Nephron progenitor cell (in vitro differentiated cells): ENCODE results near the gene ADH1B.
"Not testable (repeated sequence)": the region's sequence is repeated elsewhere in the genome, so short reads cannot be mapped to it uniquely, and the experiment has no call there.

Experiments used
- DNase-seq: peaks from one replicate; pipeline ENCODE4 v3.0.0; 2021
- H3K27ac Mint-ChIP-seq: 2 replicates; pipeline ENCODE4 v1.8.0; 2021; ENCODE audit warnings: mild to moderate bottlenecking, moderate library complexity, mixed read lengths
- H3K27me3 Mint-ChIP-seq: 2 replicates; pipeline ENCODE4 v1.8.0; 2021; ENCODE audit warnings: mild to moderate bottlenecking, low read depth, mixed read lengths; ENCODE audit not compliant: poor library complexity
- H3K36me3 Mint-ChIP-seq: 2 replicates; pipeline ENCODE4 v1.8.0; 2021; ENCODE audit warnings: low read depth, mixed read lengths
- H3K4me1 Mint-ChIP-seq: 2 replicates; pipeline ENCODE4 v1.8.0; 2021; ENCODE audit warnings: mixed read lengths
- H3K4me3 Mint-ChIP-seq: 2 replicates; pipeline ENCODE4 v1.8.0; 2021; ENCODE audit warnings: mild to moderate bottlenecking, moderate library complexity, mixed read lengths
- H3K9me3 Mint-ChIP-seq: 2 replicates; pipeline ENCODE4 v1.8.0; 2021; ENCODE audit warnings: mild to moderate bottlenecking, moderate library complexity, mixed read lengths
- TF ChIP-seq, protein P1 (sequence below): fragments of 200-600 bp; sonication (generic); IDR thresholded peaks from 2 replicates; pipeline ENCODE4 v1.5.0; 2021; ENCODE audit warnings: antibody characterized with exemption

The ADH1B gene

DNA sequence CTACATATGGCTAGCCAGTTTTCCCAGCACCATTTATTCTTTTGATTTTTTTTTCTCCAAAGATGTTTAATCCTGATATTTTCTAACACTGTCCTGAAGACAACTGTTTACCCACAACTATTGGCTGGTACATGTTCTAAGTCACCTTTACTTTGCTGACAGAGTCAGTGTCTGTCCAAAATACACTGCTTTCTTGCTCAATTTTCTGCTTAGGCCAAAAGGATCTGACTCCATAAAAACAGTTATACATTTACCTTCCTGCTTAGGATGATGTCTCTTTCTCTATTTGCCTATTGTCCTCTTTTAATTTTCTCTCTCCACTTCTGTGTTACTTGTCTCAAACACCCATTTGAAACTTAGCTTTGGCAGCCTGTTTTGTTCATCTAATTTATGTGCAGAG is 28.1 kb upstream of the ADH1B start:
- peaks cover 8% of the 10 kb centered on the region for H3K9me3 Mint-ChIP-seq
- no peak overlapping the region for H3K4me3 Mint-ChIP-seq
- peaks cover 6% of the 10 kb centered on the region for H3K4me1 Mint-ChIP-seq
- TF ChIP-seq, protein P1, sequence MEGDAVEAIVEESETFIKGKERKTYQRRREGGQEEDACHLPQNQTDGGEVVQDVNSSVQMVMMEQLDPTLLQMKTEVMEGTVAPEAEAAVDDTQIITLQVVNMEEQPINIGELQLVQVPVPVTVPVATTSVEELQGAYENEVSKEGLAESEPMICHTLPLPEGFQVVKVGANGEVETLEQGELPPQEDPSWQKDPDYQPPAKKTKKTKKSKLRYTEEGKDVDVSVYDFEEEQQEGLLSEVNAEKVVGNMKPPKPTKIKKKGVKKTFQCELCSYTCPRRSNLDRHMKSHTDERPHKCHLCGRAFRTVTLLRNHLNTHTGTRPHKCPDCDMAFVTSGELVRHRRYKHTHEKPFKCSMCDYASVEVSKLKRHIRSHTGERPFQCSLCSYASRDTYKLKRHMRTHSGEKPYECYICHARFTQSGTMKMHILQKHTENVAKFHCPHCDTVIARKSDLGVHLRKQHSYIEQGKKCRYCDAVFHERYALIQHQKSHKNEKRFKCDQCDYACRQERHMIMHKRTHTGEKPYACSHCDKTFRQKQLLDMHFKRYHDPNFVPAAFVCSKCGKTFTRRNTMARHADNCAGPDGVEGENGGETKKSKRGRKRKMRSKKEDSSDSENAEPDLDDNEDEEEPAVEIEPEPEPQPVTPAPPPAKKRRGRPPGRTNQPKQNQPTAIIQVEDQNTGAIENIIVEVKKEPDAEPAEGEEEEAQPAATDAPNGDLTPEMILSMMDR = no peak
- H3K36me3 Mint-ChIP-seq = no peaks in the 10 kb centered on the region
- H3K27ac Mint-ChIP-seq = no peak overlapping the region
- H3K27me3 Mint-ChIP-seq = peaks cover 3% of the 10 kb centered on the region
- DNase-seq = no peak

DNA sequence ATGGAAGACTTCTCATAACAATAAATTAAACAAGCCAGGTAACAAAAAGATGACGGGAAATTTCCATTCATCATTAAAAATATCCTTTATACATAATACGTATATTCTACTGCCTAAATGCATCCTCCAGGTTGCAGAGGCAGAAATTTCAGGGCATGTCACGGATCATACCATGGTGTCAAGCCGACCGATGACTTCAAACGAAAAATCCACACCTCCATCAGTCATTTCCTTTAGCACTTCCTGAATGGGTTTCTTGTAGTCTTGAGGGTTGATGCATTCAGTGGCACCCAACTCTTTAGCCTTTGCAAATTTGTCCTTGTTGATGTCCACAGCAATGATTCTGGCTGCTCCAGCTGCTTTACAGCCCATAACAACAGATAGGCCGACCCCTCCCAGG is 21.4 kb upstream of the ADH1B start:
- H3K27me3 Mint-ChIP-seq, H3K4me3 Mint-ChIP-seq, H3K27ac Mint-ChIP-seq, H3K4me1 Mint-ChIP-seq, H3K36me3 Mint-ChIP-seq, H3K9me3 Mint-ChIP-seq, DNase-seq: not testable (repeated sequence)

DNA sequence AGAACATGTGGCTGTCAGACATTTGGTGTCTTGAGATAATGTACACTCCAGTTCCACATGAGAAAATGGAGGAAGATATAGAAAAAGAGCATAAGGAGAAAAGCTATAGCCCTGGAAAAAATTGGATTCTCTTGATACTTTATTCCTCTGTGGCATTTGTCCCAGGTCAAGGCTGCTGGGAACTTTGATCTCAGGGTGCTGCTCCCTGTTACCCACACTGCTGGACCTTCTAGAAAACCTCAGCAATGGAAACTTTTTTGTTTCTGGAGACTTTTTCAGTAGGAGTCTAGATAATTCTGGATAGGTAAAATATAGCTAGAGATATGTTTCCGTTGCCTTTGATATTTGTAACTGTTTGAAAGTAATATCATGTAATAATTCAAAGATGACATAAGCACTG is 20.2 kb upstream of the ADH1B start:
- Mint-ChIP-seq H3K36me3 (no peaks in the 10 kb centered on the region), H3K9me3 (no peaks in the 10 kb centered on the region), H3K27me3 (peaks cover 9% of the 10 kb centered on the region), H3K4me3 (no peak overlapping the region), H3K27ac (no peak overlapping the region), H3K4me1 (no peaks in the 10 kb centered on the region)
- no peak for DNase-seq
- TF ChIP-seq, protein P1 = no peak

DNA sequence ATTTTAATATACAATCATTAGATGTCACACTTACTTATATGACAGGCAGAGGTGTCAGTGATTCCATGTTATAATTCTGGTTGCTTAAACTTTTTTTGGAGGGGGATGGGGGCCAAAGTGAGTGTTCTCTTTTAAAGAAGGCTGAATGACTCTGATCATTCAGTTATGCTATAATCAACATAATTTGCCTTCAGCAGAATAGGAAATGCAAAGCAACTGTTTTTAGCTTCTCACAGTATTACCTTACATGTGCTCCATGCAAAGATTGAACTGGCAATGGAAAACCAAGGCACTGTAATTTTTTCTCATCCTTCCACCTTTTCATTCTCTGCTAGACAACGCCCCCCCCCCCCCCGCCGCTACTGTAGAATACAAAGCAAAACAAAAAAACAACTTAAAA is 18.0 kb upstream of the ADH1B start:
- no peak for DNase-seq
- H3K36me3 Mint-ChIP-seq = no peaks in the 10 kb centered on the region
- H3K9me3 Mint-ChIP-seq = no peaks in the 10 kb centered on the region
- TF ChIP-seq, protein P1 = no peak
- no peak overlapping the region for H3K27ac Mint-ChIP-seq
- peaks cover 6% of the 10 kb centered on the region for H3K27me3 Mint-ChIP-seq
- H3K4me1 Mint-ChIP-seq = no peaks in the 10 kb centered on the region
- H3K4me3 Mint-ChIP-seq = no peak overlapping the region

DNA sequence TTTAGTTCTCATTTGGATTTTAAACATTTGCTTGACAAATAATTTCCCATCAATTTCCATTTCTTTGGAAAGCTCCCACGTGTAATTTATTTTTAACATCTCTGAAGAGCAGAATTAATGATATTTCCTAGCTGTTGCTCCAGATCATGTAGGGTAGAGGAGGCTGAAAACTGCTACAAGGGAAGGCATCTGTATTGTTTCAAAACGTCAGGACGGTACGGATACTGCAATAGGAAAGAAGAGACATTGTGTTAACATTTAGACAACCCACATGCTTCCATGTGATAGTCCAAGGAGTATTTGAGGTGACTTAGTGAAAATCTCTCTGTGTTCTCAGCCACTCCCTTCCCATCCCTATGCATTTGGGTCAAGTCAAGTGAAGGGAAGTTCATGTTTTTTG is 15.4 kb upstream of the ADH1B start:
- H3K27me3 Mint-ChIP-seq = peaks cover 4% of the 10 kb centered on the region
- no peak for DNase-seq
- no peak overlapping the region for H3K27ac Mint-ChIP-seq
- no peak overlapping the region for H3K4me3 Mint-ChIP-seq
- TF ChIP-seq, protein P1 = no peak
- no peaks in the 10 kb centered on the region for H3K36me3 Mint-ChIP-seq
- no peaks in the 10 kb centered on the region for H3K4me1 Mint-ChIP-seq
- no peaks in the 10 kb centered on the region for H3K9me3 Mint-ChIP-seq

DNA sequence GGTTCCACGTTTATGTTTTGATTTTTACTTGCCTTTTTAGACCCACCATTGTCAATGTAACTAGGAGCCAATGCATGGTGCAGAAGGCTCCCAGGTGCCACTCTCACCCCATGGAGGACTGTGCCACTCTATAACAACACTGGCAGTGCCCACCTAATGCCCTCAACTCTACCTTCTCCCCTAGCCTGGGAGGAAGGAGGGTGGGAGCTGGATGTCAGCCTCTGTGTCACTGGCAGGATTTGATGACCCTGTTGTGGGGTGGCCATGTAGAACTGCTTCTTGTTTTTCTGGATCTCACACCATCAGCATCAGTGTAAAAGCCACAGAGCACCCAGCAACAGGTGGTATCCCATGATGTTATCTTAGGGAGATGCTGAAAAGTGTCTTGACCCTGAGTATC is 13.7 kb upstream of the ADH1B start:
- H3K27ac Mint-ChIP-seq = no peak overlapping the region
- no peaks in the 10 kb centered on the region for H3K36me3 Mint-ChIP-seq

More for the DNA sequence above, 13.7 kb upstream of the ADH1B start:
- Mint-ChIP-seq H3K4me1 (no peaks in the 10 kb centered on the region), H3K4me3 (no peak overlapping the region), H3K9me3 (no peaks in the 10 kb centered on the region), H3K27me3 (peaks cover 3% of the 10 kb centered on the region)
- no peak for DNase-seq
- TF ChIP-seq, protein P1 = no peak
